ENCODE data around the gene RAB3IP.
"Not testable (repeated sequence)": the region's sequence is repeated elsewhere in the genome, so short reads cannot be mapped to it uniquely, and the experiment has no call there.

RAB3IP gene

GRCh38 chr12:69835081-69835480 lies 96.4 kb downstream of the RAB3IP start:
- DNase-seq (ENCODE audit: low read depth) = no peak

GRCh38 chr12:69836015-69836414 lies 97.4 kb downstream of the RAB3IP start:
- no peak for DNase-seq (ENCODE audit: low read depth)

- no peak for DNase-seq (ENCODE audit: low read depth)
These were observed 98.5 kb downstream of the RAB3IP start for GRCh38 chr12:69837191-69837590.

- no peak for DNase-seq (ENCODE audit: low read depth)
These were observed 99.2 kb downstream of the RAB3IP start for GRCh38 chr12:69837657-69838415.

GRCh38 chr12:69840727-69841126 lies 102.1 kb downstream of the RAB3IP start:
- DNase-seq (ENCODE audit: low read depth) = no peak

- DNase-seq (ENCODE audit: low read depth) = no peak
These were observed 104.9 kb downstream of the RAB3IP start for GRCh38 chr12:69843608-69844007.

GRCh38 chr12:69844416-69844815 lies 105.8 kb downstream of the RAB3IP start:
- no peak for DNase-seq (ENCODE audit: low read depth)

GRCh38 chr12:69844836-69845235 lies 106.2 kb downstream of the RAB3IP start:
- DNase-seq (ENCODE audit: low read depth) = no peak

GRCh38 chr12:69846976-69847375 lies 108.3 kb downstream of the RAB3IP start:
- DNase-seq (ENCODE audit: low read depth) = no peak

- no peak for DNase-seq (ENCODE audit: low read depth)
These were observed 113.3 kb downstream of the RAB3IP start for GRCh38 chr12:69851976-69852375.

- DNase-seq (ENCODE audit: low read depth) = not testable (repeated sequence)
These were observed 114.7 kb downstream of the RAB3IP start for GRCh38 chr12:69853176-69853961.

- DNase-seq (ENCODE audit: low read depth) = no peak
These were observed 128.0 kb downstream of the RAB3IP start for GRCh38 chr12:69866698-69867097.

- DNase-seq (ENCODE audit: low read depth) = no peak
These were observed 130.0 kb downstream of the RAB3IP start for GRCh38 chr12:69868695-69869094.

GRCh38 chr12:69872804-69873203 lies 134.1 kb downstream of the RAB3IP start:
- DNase-seq (ENCODE audit: low read depth) = no peak
